K562 (cell line): ENCODE data around the gene DHRS4L2. TPM values are rescaled to one million over a fixed set of nuclear protein-coding genes. Genes with fewer than 3 reads are reported as not detected.

Experiments
- ATAC-seq: fragments of 200-7000 bp; cut with Tn5 transposase; 3 replicates; pipeline ENCODE4 v1.9.1; 2020; ENCODE audit warnings: moderate library complexity
- BruUV-seq: library from RNA; stranded (reverse); fragments of 400-500 nt; replicated peaks from 2 replicates; lab custom pipeline; 2021; lab: Mats Ljungman, UMichigan
- CTCF ChIA-PET: fragments of 300-600 bp; formaldehyde crosslinking; extraction: SDS; loops from one replicate; lab custom pipeline; 2021; ENCODE audit warnings: low intra/inter-chr PET ratio; lab: Yijun Ruan, JAX
- POLR2A ChIA-PET: fragments of 300-600, 350-650 bp; sonication (Branson Sonifier 250); formaldehyde crosslinking; extraction: SDS; loops from one replicate; lab custom pipeline; 2021; ENCODE audit warnings: antibody characterized with exemption, inconsistent platforms; lab: Yijun Ruan, JAX
- DNase-seq, 4 experiments: peaks; one replicate each; pipeline versions ENCODE4 v3.0.0 to v3.0.0-alpha.2; 2011 to 2018; ENCODE audit warnings: low spot score in 3 of 4, mixed read lengths in 3 of 4; ENCODE audit errors: extremely low read depth in 1 of 4
- FAIRE-seq: peaks from 2 replicates; lab custom pipeline; 2011; peaks lifted over from hg19 to GRCh38; lab: Jason Lieb, UNC
- H2AFZ ChIP-seq: 2 replicates; pipeline ENCODE4 v1.6.0; 2011; ENCODE audit warnings: low read depth, low read length, control low read depth, inconsistent platforms
- H3K27ac ChIP-seq: fragments of 200-600 bp; 3 replicates; pipeline ENCODE4 v1.8.0; 2011; ENCODE audit warnings: low read depth, mild to moderate bottlenecking, control low read depth, inconsistent platforms, low read length, moderate library complexity, mixed read lengths; ENCODE audit errors: extremely low read depth
- H3K27me3 ChIP-seq, 2 experiments: fragments of 300-600 bp in 1 of 2; 2 replicates in 1 of 2; 3 replicates in 1 of 2; pipeline versions ENCODE4 v1.6.0 to v1.8.0; 2011; ENCODE audit warnings: inconsistent platforms in 2 of 2, low read length in 2 of 2, mild to moderate bottlenecking in 1 of 2, mixed read lengths in 1 of 2, moderate library complexity in 1 of 2; ENCODE audit not compliant: control insufficient read depth in 2 of 2, insufficient read depth in 2 of 2
- H3K36me3 ChIP-seq: fragments of 300-600 bp; 3 replicates; pipeline ENCODE4 v1.8.0; 2011; ENCODE audit warnings: mild to moderate bottlenecking, low read length, inconsistent platforms; ENCODE audit not compliant: control insufficient read depth, insufficient read depth
- H3K4me1 ChIP-seq, 2 experiments: fragments of 200-600 bp in 1 of 2; replicated peaks in 1 of 2; 2 replicates in 1 of 2; 3 replicates in 1 of 2; pipeline versions ENCODE4 v1.5.1 to v1.8.0; 2011; ENCODE audit warnings: inconsistent platforms in 2 of 2, low read length in 2 of 2, mild to moderate bottlenecking in 1 of 2, mixed read lengths in 1 of 2, moderate library complexity in 1 of 2; ENCODE audit not compliant: control insufficient read depth in 2 of 2, insufficient read depth in 2 of 2
- H3K4me2 ChIP-seq: 2 replicates; pipeline ENCODE4 v1.6.1; 2011; ENCODE audit warnings: low read length, control low read depth, inconsistent platforms, mixed read lengths; ENCODE audit not compliant: insufficient read depth
- H3K4me3 ChIP-seq: fragments of 200-600 bp; sonication (generic), shearing (Covaris generic); 2 replicates; pipeline ENCODE4 v1.5.1; 2016; ENCODE audit warnings: control low read depth, inconsistent platforms
- H3K79me2 ChIP-seq: fragments of 200-600 bp; 3 replicates; pipeline ENCODE4 v1.8.0; 2011; ENCODE audit warnings: low read length, inconsistent platforms; ENCODE audit not compliant: control insufficient read depth, insufficient read depth
- H3K9ac ChIP-seq, 2 experiments: 2 replicates each; pipeline versions ENCODE4 v1.6.0 to v1.6.1; 2011; ENCODE audit warnings: low read depth in 2 of 2, low read length in 2 of 2, control low read depth in 1 of 2, inconsistent platforms in 1 of 2, mild to moderate bottlenecking in 1 of 2, mixed read lengths in 1 of 2; ENCODE audit not compliant: insufficient read depth in 1 of 2
- H3K9me1 ChIP-seq: one replicate; pipeline ENCODE4 v1.6.0; 2011; ENCODE audit warnings: inconsistent platforms, mild to moderate bottlenecking, low read length, moderate library complexity; ENCODE audit not compliant: control insufficient read depth, insufficient read depth
- H3K9me3 ChIP-seq: replicated peaks from 2 replicates; pipeline ENCODE4 v1.5.1; 2011; ENCODE audit warnings: low read depth, low read length, inconsistent platforms; ENCODE audit not compliant: control insufficient read depth, insufficient read depth
- H4K20me1 ChIP-seq: replicated peaks from 2 replicates; pipeline ENCODE4 v1.6.1; 2011; ENCODE audit warnings: low read length, inconsistent platforms, mixed read lengths; ENCODE audit not compliant: control insufficient read depth, insufficient read depth
- HDAC6 ChIP-seq: IDR thresholded peaks from 2 replicates; pipeline ENCODE4 v1.6.1; 2012; ENCODE audit warnings: low read depth, mild to moderate bottlenecking, control low read depth, inconsistent platforms, low read length, moderate library complexity
- PHF8 ChIP-seq: fragments of 200-600 bp; sonication (generic); IDR thresholded peaks from 2 replicates; pipeline ENCODE4 v1.6.1; 2012; ENCODE audit warnings: mixed run types, mild to moderate bottlenecking, inconsistent platforms, low read length, moderate library complexity, borderline replicate concordance
- ZNF655 ChIP-seq: fragments of 250-450 bp; sonication (Bioruptor Pico); IDR thresholded peaks from 2 replicates; pipeline ENCODE4 v1.5.0; 2021
- WGBS: fragments of 100-300 bp; shearing (Covaris generic); methylation state at CpG from one replicate; pipeline ENCODE4 v1.1.6; 2016; ENCODE audit warnings: low coverage, mixed read lengths; ENCODE audit not compliant: insufficient coverage; ENCODE audit errors: missing lambda C conversion rate; 5-methylcytosine and 5-hydroxymethylcytosine counted together
- in situ Hi-C: fragments of 300-500 bp; cut with MboI; formaldehyde crosslinking; loops from 4 replicates; pipeline ENCODE4 v1.15.0; 2018; ENCODE audit warnings: inconsistent platforms, mixed read lengths
- intact Hi-C: fragments of 100-400 bp; cut with micrococcal nuclease; formaldehyde crosslinking; loops from 2 replicates; pipeline ENCODE4 v1.14.2; 2022
- polyA plus RNA-seq, 8 experiments: library from polyadenylated mRNA; depleted of rRNA in 4 of 8; stranded (reverse) in 5 of 8; unstranded in 3 of 8; fragments of >200 nt; fragmentation: Nextera tagmentation in 2 of 8; fragmentation: Illumina TruSeq in 1 of 8; extraction: Ambion mirVana in 2 of 8; extraction: Trizol in 1 of 8; gene quantifications; 2 replicates each; pipeline versions ENCODE4 v1.2.1 to v1.2.3, GENCODE V29; 2011 to 2014; ENCODE audit warnings: inconsistent platforms in 1 of 8, missing spikeins in 1 of 8
- total RNA-seq, 7 experiments: library from RNA; depleted of rRNA in 6 of 7; stranded (reverse); fragments of >200 nt in 6 of 7; fragmentation: Illumina TruSeq in 2 of 7; extraction: Trizol in 2 of 7; gene quantifications; 2 replicates each; pipeline versions ENCODE4 v1.2.1 to v1.2.3, GENCODE V29; 2011 to 2021; ENCODE audit warnings: low replicate concordance in 1 of 7

Gene DHRS4L2
- total and polyA plus RNA-seq, 9 of the 15 experiments (the other 6 are each of a cell fraction or from before 2014, with no cell fraction given), result 2.3 to 13.7 (median 8.1) TPM

- peak overlapping the region; percentile 56 to 88; a peak in 3 of 4 replicates for H3K9ac ChIP-seq
- no peaks in the 10 kb centered on the region for H3K9me1 ChIP-seq
- H3K4me3 ChIP-seq, result peak overlapping the region; percentile 43
- no TSS peak for BruUV-seq
- TF ChIP-seq ZNF655 (CRISPR knock-in tag) (no peak), HDAC6 (no peak), PHF8 (peak; percentile 37; the same call in 1 of the 2 replicates)
- 57% methylated on average over 14 of the region's 20 CpGs for WGBS
- H3K36me3 ChIP-seq, result no peaks in the 10 kb centered on the region
- in situ Hi-C loops, result loop anchor here (10.0 kb wide), 1 partner anchor 384 kb away; no protein-coding TSS in a partner anchor
- FAIRE-seq, result no peak
- peaks cover 0 to 25% of the 10 kb centered on the region in 2 experiments; a peak in 2 of 5 replicates for H3K27me3 ChIP-seq
- peaks cover 9 to 20% of the 10 kb centered on the region in 2 experiments; a peak in 3 of 5 replicates for H3K4me1 ChIP-seq
- ATAC-seq, result peak; percentile 4; the same call in 1 of the 3 replicates
- H3K79me2 ChIP-seq, result no peaks in the 10 kb centered on the region
- intact Hi-C loops, result no loop called here
- peaks cover 4% of the 10 kb centered on the region for H4K20me1 ChIP-seq
- peak overlapping the region; percentile 73 for H3K4me2 ChIP-seq
- no peaks in the 10 kb centered on the region for H3K9me3 ChIP-seq
- H2AFZ ChIP-seq, result peak overlapping the region; percentile 85
- peak in 1 of 4 experiments; percentile 3 for DNase-seq
- POLR2A ChIA-PET, result interaction anchor here (0.8 to 1.1 kb wide), 2 partner anchors 110 to 237 kb away, joined by 3 read pairs; partner anchors contain the start of gene IRF9
- CTCF ChIA-PET, result no interaction called here
- H3K27ac ChIP-seq, result no peak overlapping the region
Measured at GRCh38 chr14:24051176-24051788, 62.6 kb downstream of the DHRS4L2 start.
